Neutrophil (primary cell): ENCODE measurements around the gene TRIP10.

ENCODE experiments used
- H3K27ac ChIP-seq: fragments of 200-600 bp; sonication (generic); 2 replicates; pipeline ENCODE4 v1.5.1; 2016; ENCODE audit warnings: mild to moderate bottlenecking, moderate library complexity
- H3K27me3 ChIP-seq: fragments of 200-600 bp; sonication (generic); 2 replicates; pipeline ENCODE4 v1.6.0; 2016; ENCODE audit warnings: mild to moderate bottlenecking
- H3K36me3 ChIP-seq: fragments of 200-600 bp; sonication (generic); 2 replicates; pipeline ENCODE4 v1.5.1; 2017
- H3K4me1 ChIP-seq, 2 experiments: fragments of 200-600 bp in 1 of 2; sonication (generic) in 1 of 2; 1 replicate in 1 of 2; 2 replicates in 1 of 2; pipeline versions ENCODE4 v1.5.1 to v1.6.1; 2013 to 2016; ENCODE audit warnings: low read depth in 1 of 2, low read length in 1 of 2, mild to moderate bottlenecking in 1 of 2, moderate library complexity in 1 of 2; ENCODE audit not compliant: control insufficient read depth in 1 of 2, insufficient read depth in 1 of 2
- H3K4me3 ChIP-seq, 2 experiments: fragments of 200-600 bp in 1 of 2; sonication (generic) in 1 of 2; 1 replicate in 1 of 2; 2 replicates in 1 of 2; pipeline ENCODE4 v1.5.1; 2013 to 2016; ENCODE audit warnings: low read depth in 1 of 2, low read length in 1 of 2, mild to moderate bottlenecking in 1 of 2, moderate library complexity in 1 of 2
- H3K9me3 ChIP-seq: fragments of 200-600 bp; sonication (generic); 2 replicates; pipeline ENCODE4 v1.5.1; 2016
- CTCF ChIP-seq: fragments of 200-600 bp; sonication (generic); IDR thresholded peaks from 2 replicates; pipeline ENCODE4 v1.5.1; 2016; ENCODE audit warnings: antibody characterized with exemption

Gene TRIP10

GRCh38 chr19:6719992-6720368 is 19.5 kb upstream of the TRIP10 start:
- H3K27me3 ChIP-seq: peaks cover 10% of the 10 kb centered on the region
- no peak for TF ChIP-seq CTCF
- no peaks in the 10 kb centered on the region for H3K9me3 ChIP-seq
- no peak overlapping the region for H3K27ac ChIP-seq
- H3K4me1 ChIP-seq: peaks cover 52 to 54% of the 10 kb centered on the region in 2 experiments
- H3K4me3 ChIP-seq: peak overlapping the region in 1 of 2 experiments; percentile 15
- H3K36me3 ChIP-seq: no peaks in the 10 kb centered on the region

DNA sequence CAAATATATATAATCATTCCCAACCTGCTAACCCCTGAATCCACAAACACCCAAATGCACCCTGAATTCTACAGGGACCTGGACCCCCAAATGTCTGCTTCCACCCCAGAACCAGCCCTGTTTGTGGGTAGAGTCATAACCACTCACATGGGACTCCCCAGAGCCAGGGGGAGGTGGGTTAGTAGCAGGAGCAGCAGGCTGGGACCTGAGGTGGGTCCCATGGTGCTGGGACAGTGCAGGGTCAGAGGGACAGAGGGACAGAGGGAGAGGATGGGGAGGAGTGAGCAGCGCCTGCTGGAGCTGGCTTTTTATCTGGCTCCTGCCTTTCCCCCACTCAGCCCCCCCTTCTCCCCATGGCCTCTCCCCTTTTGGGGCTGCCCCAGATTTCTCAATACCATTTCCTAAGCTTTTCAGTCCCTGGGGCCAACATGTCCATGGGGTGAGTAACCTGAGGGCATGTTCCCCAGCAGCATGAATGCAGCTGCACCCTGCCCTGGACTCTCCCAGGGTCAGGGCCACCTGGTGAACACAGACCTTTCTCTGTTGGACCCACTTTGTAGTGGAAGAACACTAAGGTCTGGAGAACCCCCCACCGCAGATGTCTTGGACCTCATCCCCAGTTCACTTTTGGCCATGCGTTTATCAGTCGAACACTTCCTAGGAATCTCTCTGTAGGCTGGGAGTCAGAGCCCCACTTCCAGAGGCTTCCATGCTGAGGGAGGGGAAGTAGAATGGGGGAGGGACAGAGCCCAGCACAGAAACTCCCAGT is 18.9 kb upstream of the TRIP10 start, which contains the start of gene C3:
C3 (minus strand) TSS at position 282 of the 769 bp plus-strand sequence; CDS start at position 221, 61 bp downstream.
- Histone ChIP-seq H3K27ac (peak within 1 kb of the TSS; percentile 84), H3K4me3 (peak within 1 kb of the TSS; percentile 14 to 15), H3K27me3 (peaks cover 10% of the 10 kb centered on the region), H3K9me3 (no peaks in the 10 kb centered on the region), H3K36me3 (no peaks in the 10 kb centered on the region), H3K4me1 (peaks cover 58 to 59% of the 10 kb centered on the region in 2 experiments)
- no peak for TF ChIP-seq CTCF

DNA sequence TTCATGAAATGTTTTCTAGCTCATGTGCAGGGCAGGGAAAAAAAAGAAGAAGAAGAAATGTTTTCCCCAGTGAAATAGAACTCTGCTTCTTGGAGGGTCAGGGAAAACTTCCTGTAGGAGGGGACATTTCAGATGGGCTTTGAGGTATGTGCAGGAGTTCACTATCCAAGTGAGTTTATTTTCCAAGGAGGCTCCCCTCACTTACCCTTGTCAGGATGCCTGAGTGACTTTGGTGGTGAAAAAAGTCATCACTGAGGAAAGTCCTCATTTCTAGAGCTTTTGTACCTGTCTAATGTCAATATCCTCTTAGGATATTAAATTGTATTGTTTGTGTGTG is 18.4 kb upstream of the TRIP10 start:
- Histone ChIP-seq H3K27me3 (peaks cover 7% of the 10 kb centered on the region), H3K27ac (peak overlapping the region; percentile 84), H3K9me3 (no peaks in the 10 kb centered on the region), H3K36me3 (no peaks in the 10 kb centered on the region), H3K4me3 (no peak overlapping the region), H3K4me1 (peaks cover 59 to 60% of the 10 kb centered on the region in 2 experiments)
- no peak for TF ChIP-seq CTCF

DNA sequence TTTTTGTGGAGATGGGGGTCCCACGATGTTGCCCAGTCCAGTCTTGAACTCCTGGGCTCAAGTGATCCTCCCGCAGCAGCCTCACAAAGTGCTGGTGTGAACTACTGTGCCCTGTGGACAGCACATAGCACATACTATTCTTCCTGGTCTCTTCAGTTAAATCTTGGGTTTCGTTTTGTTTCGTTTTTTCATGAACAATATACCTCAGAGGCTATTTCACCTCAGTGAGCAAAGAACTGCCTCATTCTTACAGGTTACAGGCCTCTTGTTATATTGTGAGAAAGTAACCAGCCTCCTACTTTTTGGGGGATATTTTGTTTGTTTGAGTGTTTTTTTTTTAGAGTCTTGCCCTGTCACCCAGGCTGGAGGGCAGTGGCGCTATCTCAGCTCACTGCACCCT is 17.7 kb upstream of the TRIP10 start:
- Histone ChIP-seq H3K27ac (peak overlapping the region; percentile 84), H3K27me3 (peaks cover 5% of the 10 kb centered on the region), H3K4me1 (peaks cover 60 to 61% of the 10 kb centered on the region in 2 experiments), H3K9me3 (no peaks in the 10 kb centered on the region), H3K36me3 (no peaks in the 10 kb centered on the region), H3K4me3 (peak overlapping the region in 1 of 2 experiments; percentile 14)
- TF ChIP-seq CTCF: no peak

- Histone ChIP-seq H3K27ac (peak overlapping the region; percentile 84), H3K4me1 (peaks cover 70 to 75% of the 10 kb centered on the region in 2 experiments), H3K27me3 (no peaks in the 10 kb centered on the region), H3K9me3 (no peaks in the 10 kb centered on the region), H3K4me3 (peak overlapping the region in 1 of 2 experiments; percentile 31), H3K36me3 (no peaks in the 10 kb centered on the region)
- no peak for TF ChIP-seq CTCF
Observed at GRCh38 chr19:6723108-6723618, 16.3 kb upstream of the TRIP10 start.
